HCT116 (cell line): ENCODE measurements around the gene ENKD1. TPM values are rescaled to one million over a fixed set of nuclear protein-coding genes. Genes with fewer than 3 reads are reported as not detected.

Source experiments
- ATAC-seq: fragments of 200-7000 bp; cut with Tn5 transposase; 2 replicates; pipeline ENCODE4 v1.9.1; 2020; ENCODE audit warnings: mild to moderate bottlenecking, moderate library complexity
- BruUV-seq: library from RNA; stranded (reverse); fragments of 400-500 nt; replicated peaks from 2 replicates; lab custom pipeline; 2021; lab: Mats Ljungman, UMichigan
- CTCF ChIA-PET: fragments of 300-600 bp; sonication (Branson Sonifier 250); formaldehyde crosslinking; loops from one replicate; lab custom pipeline; 2021; ENCODE audit warnings: antibody characterized with exemption; lab: Charles Lee
- POLR2A ChIA-PET: fragments of 300-600, 350-600 bp; sonication (Branson Sonifier 250); formaldehyde crosslinking; loops from one replicate; lab custom pipeline; 2021; ENCODE audit warnings: antibody characterized with exemption; lab: Charles Lee
- RAD21 ChIA-PET, 2 experiments: fragments of 300-600 bp; sonication (Branson Sonifier 250); formaldehyde crosslinking; loops; one replicate each; lab custom pipeline; 2023; ENCODE audit warnings: low total read pairs in 2 of 2; ENCODE audit not compliant: uncharacterized antibody in 2 of 2, unreplicated experiment in 2 of 2, low non-redundant PET in 1 of 2; lab: Charles Lee
- DNase-seq: peaks from one replicate; pipeline ENCODE4 v3.0.0-alpha.2; 2010; ENCODE audit warnings: low read depth, low spot score
- H2AFZ ChIP-seq: fragments of 200-600 bp; shearing (Covaris generic), sonication (generic); 2 replicates; pipeline ENCODE4 v1.6.1; 2017; ENCODE audit warnings: low read depth, mixed run types, mixed read lengths, antibody characterized with exemption, low read length; ENCODE audit not compliant: poor library complexity, severe bottlenecking
- H3K27ac ChIP-seq: 2 replicates; pipeline ENCODE4 v1.5.1; 2012; ENCODE audit warnings: low read depth, low read length
- H3K27me3 ChIP-seq: fragments of 200-600 bp; sonication (generic); 2 replicates; pipeline ENCODE4 v1.6.1; 2016; ENCODE audit warnings: mixed run types, low read length, mixed read lengths; ENCODE audit not compliant: insufficient read depth
- H3K36me3 ChIP-seq, 2 experiments: fragments of 200-500 bp in 1 of 2; fragments of 200-600 bp in 1 of 2; sonication (Bioruptor generic) in 1 of 2; sonication (generic) in 1 of 2; 2 replicates each; pipeline versions ENCODE4 v1.5.1 to v1.6.1; 2014 to 2016; ENCODE audit warnings: low read length in 2 of 2, inconsistent platforms in 1 of 2, mixed read lengths in 1 of 2, mixed run types in 1 of 2; ENCODE audit not compliant: insufficient read depth in 2 of 2, control insufficient read depth in 1 of 2
- H3K4me1 ChIP-seq, 2 experiments: fragments of 200-600 bp in 1 of 2; sonication (generic) in 1 of 2; 2 replicates each; pipeline versions ENCODE4 v1.5.1 to v1.6.1; 2012 to 2017; ENCODE audit warnings: low read length in 2 of 2, inconsistent platforms in 1 of 2, mild to moderate bottlenecking in 1 of 2, mixed read lengths in 1 of 2, mixed run types in 1 of 2, moderate library complexity in 1 of 2; ENCODE audit not compliant: insufficient read depth in 2 of 2, control insufficient read depth in 1 of 2
- H3K4me2 ChIP-seq: fragments of 200-600 bp; sonication (generic); 2 replicates; pipeline ENCODE4 v1.6.1; 2017; ENCODE audit warnings: mixed run types, low read length, mixed read lengths
- H3K4me3 ChIP-seq, 2 experiments: fragments of 200-600 bp in 1 of 2; sonication (generic) in 1 of 2; replicated peaks in 1 of 2; 2 replicates each; pipeline ENCODE4 v1.5.1; 2011 to 2016; ENCODE audit warnings: low read length in 2 of 2, control low read depth in 1 of 2, low read depth in 1 of 2, mild to moderate bottlenecking in 1 of 2, mixed read lengths in 1 of 2, mixed run types in 1 of 2
- H3K79me2 ChIP-seq: fragments of 200-600 bp; sonication (generic); 2 replicates; pipeline ENCODE4 v1.6.1; 2017; ENCODE audit warnings: mild to moderate bottlenecking, mixed run types, low read length, moderate library complexity, mixed read lengths; ENCODE audit not compliant: insufficient read depth
- H3K9ac ChIP-seq: fragments of 200-600 bp; sonication (generic); 2 replicates; pipeline ENCODE4 v1.6.1; 2016; ENCODE audit warnings: low read length, mixed read lengths
- H3K9me2 ChIP-seq: fragments of 200-600 bp; sonication (generic), shearing (Covaris generic); 2 replicates; pipeline ENCODE4 v1.6.1; 2017; ENCODE audit warnings: mixed run types, mild to moderate bottlenecking, moderate library complexity; ENCODE audit not compliant: insufficient read depth
- H3K9me3 ChIP-seq, 2 experiments: fragments of 200-500 bp in 1 of 2; fragments of 200-600 bp in 1 of 2; sonication (Bioruptor generic) in 1 of 2; sonication (generic) in 1 of 2; 2 replicates each; pipeline ENCODE4 v1.6.1; 2014 to 2017; ENCODE audit warnings: low read length in 2 of 2, mixed read lengths in 2 of 2, inconsistent platforms in 1 of 2, low read depth in 1 of 2, mild to moderate bottlenecking in 1 of 2, mixed run types in 1 of 2, moderate library complexity in 1 of 2; ENCODE audit not compliant: control insufficient read depth in 1 of 2, insufficient read depth in 1 of 2
- H4K20me1 ChIP-seq: fragments of 200-600 bp; sonication (generic), shearing (Covaris generic); 2 replicates; pipeline ENCODE4 v1.6.1; 2017; ENCODE audit warnings: mixed run types, mild to moderate bottlenecking, moderate library complexity; ENCODE audit not compliant: insufficient read depth
- CBX3 ChIP-seq: IDR thresholded peaks from 2 replicates; pipeline ENCODE4 v1.6.1; 2012; ENCODE audit warnings: low read depth
- CEBPB ChIP-seq: IDR thresholded peaks from 2 replicates; pipeline ENCODE4 v1.6.1; 2012; ENCODE audit warnings: low read depth
- EGR1 ChIP-seq: IDR thresholded peaks from 2 replicates; pipeline ENCODE4 v1.6.1; 2012; ENCODE audit warnings: low read depth
- ELF1 ChIP-seq: IDR thresholded peaks from 2 replicates; pipeline ENCODE4 v1.6.1; 2012; ENCODE audit warnings: low read depth, borderline replicate concordance
- EZH2 ChIP-seq: fragments of 200-600 bp; sonication (generic); IDR thresholded peaks from 2 replicates; pipeline ENCODE4 v1.6.1; 2017; ENCODE audit warnings: antibody characterized with exemption, mixed run types
- EZH2phosphoT487 ChIP-seq: fragments of 200-600 bp; IDR thresholded peaks from 2 replicates; pipeline ENCODE4 v1.6.1; 2018; ENCODE audit warnings: antibody characterized with exemption, borderline replicate concordance
- FOSL1 ChIP-seq: IDR thresholded peaks from 2 replicates; pipeline ENCODE4 v1.6.1; 2012; ENCODE audit warnings: low read depth
- POLR2A ChIP-seq: IDR thresholded peaks from 2 replicates; pipeline ENCODE4 v1.7.0; 2011; ENCODE audit warnings: borderline replicate concordance; ENCODE audit not compliant: insufficient read depth, insufficient read length; ENCODE audit errors: extremely low read depth
- POLR2AphosphoS5 ChIP-seq: IDR thresholded peaks from 2 replicates; pipeline ENCODE4 v1.6.1; 2011; ENCODE audit warnings: mild to moderate bottlenecking, low read depth, low read length, moderate library complexity
- RAD21 ChIP-seq: IDR thresholded peaks from 2 replicates; pipeline ENCODE4 v1.6.1; 2012; ENCODE audit warnings: low read depth, mild to moderate bottlenecking
- ZNF274 ChIP-seq: fragments of 200-500 bp; sonication (Bioruptor generic); IDR thresholded peaks from 2 replicates; pipeline ENCODE4 v1.6.1; 2014; ENCODE audit warnings: mild to moderate bottlenecking, low read depth, low read length, inconsistent platforms
- intact Hi-C: fragments of 100-400 bp; cut with micrococcal nuclease; formaldehyde crosslinking; loops from 2 replicates; pipeline ENCODE4 v1.10.0; 2022
- total RNA-seq: library from RNA; stranded (reverse); gene quantifications from one replicate; pipeline ENCODE4 v1.2.1, GENCODE V29; 2021; ENCODE audit not compliant: unreplicated experiment
- TF ChIP-seq, protein P1 (sequence below), 3 experiments: fragments of 200-600 bp in 1 of 3; sonication (generic) in 1 of 3; IDR thresholded peaks in 2 of 3; conservative IDR thresholded peaks in 1 of 3; 2 replicates each; pipeline ENCODE4 v1.5.1; 2012 to 2017; ENCODE audit warnings: low read depth in 2 of 3, low read length in 2 of 3, antibody characterized with exemption in 1 of 3, borderline replicate concordance in 1 of 3, control low read depth in 1 of 3, mild to moderate bottlenecking in 1 of 3, mixed read lengths in 1 of 3, mixed run types in 1 of 3, moderate library complexity in 1 of 3; ENCODE audit not compliant: insufficient read depth in 1 of 3
- TF ChIP-seq, protein P2 (sequence below): IDR thresholded peaks from 2 replicates; pipeline ENCODE4 v1.6.1; 2012; ENCODE audit warnings: low read depth

Gene ENKD1
- total RNA-seq, 1 experiment from 2014 or later: 16.8 TPM

DNA sequence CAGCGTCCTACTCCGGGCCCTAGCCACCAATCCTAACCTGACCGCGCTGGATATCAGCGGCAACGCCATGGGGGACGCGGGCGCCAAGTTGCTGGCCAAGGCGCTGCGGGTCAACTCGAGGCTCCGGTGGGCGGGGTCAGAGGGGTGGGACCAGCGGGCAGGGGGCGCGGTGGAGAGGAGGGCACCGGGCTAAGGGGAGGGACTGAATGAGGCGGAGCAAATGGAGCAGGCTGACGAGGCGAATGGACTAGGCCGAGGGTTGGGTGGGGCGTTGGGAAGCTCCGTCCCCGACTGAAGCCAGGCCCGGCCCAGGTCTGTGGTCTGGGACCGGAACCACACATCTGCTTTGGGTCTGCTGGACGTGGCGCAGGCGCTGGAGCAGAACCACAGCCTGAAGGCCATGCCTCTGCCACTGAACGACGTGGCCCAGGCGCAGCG lies 17.0 kb downstream of the ENKD1 start (continued):
- TF ChIP-seq, protein P1, sequence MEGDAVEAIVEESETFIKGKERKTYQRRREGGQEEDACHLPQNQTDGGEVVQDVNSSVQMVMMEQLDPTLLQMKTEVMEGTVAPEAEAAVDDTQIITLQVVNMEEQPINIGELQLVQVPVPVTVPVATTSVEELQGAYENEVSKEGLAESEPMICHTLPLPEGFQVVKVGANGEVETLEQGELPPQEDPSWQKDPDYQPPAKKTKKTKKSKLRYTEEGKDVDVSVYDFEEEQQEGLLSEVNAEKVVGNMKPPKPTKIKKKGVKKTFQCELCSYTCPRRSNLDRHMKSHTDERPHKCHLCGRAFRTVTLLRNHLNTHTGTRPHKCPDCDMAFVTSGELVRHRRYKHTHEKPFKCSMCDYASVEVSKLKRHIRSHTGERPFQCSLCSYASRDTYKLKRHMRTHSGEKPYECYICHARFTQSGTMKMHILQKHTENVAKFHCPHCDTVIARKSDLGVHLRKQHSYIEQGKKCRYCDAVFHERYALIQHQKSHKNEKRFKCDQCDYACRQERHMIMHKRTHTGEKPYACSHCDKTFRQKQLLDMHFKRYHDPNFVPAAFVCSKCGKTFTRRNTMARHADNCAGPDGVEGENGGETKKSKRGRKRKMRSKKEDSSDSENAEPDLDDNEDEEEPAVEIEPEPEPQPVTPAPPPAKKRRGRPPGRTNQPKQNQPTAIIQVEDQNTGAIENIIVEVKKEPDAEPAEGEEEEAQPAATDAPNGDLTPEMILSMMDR (IDR thresholded peaks at IDR 0.05 in 2 of 3, conservative IDR thresholded peaks at IDR 0.05 in 1 of 3; ENCODE audit: borderline replicate concordance in 1 of 3, insufficient read depth in 1 of 3, low read depth in 2 of 3, low read length in 2 of 3): no peak

DNA sequence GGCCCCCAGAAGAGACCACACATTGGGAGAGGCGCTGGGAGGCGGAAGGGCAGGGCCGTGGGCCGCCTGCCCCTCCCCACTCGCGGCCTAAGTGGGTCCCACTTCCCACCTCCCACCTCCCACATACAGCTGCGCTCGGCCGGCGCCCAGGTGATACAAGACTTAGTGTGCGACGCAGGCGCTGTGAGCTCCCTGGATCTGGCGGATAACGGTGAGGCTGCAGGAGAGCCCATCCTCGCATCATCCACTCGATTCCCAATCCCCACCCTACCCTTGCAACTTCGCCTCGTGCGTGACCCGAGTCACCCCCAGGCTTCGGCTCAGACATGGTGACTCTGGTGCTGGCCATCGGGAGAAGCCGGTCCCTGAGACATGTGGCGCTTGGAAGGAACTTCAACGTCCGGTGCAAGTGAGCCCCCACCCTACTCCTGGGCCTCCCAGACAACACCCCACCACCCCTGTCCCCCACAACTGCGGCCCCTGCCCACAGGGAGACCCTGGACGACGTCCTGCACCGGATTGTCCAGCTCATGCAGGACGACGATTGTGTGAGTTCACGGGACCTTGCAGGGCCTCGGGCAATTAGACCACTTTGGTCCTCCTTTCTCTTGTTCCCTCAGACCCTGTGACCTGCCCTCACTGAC lies 17.7 kb downstream of the ENKD1 start:
- Histone ChIP-seq H3K4me2 (no peak overlapping the region), H3K4me1 (peaks cover 0 to 11% of the 10 kb centered on the region in 2 experiments; a peak in 1 of 4 replicates), H3K9ac (no peak overlapping the region), H3K36me3 (no peaks in the 10 kb centered on the region), H4K20me1 (no peaks in the 10 kb centered on the region), H3K79me2 (peaks cover 2% of the 10 kb centered on the region; the same call in 1 of the 2 replicates), H3K27ac (no peak overlapping the region), H3K9me3 (no peaks in the 10 kb centered on the region), H3K4me3 (no peak overlapping the region), H3K9me2 (no peaks in the 10 kb centered on the region), H2AFZ (no peak overlapping the region), H3K27me3 (no peaks in the 10 kb centered on the region)
- POLR2A ChIA-PET: no interaction called here
- BruUV-seq: no TSS peak
- RAD21 ChIA-PET: no interaction called here
- TF ChIP-seq RAD21 (no peak), EGR1 (no peak), CBX3 (no peak), FOSL1 (no peak), CEBPB (no peak), ELF1 (no peak), EZH2phosphoT487 (no peak), POLR2AphosphoS5 (no peak), POLR2A (no peak), EZH2 (no peak), ZNF274 (no peak)
- TF ChIP-seq, protein P2, sequence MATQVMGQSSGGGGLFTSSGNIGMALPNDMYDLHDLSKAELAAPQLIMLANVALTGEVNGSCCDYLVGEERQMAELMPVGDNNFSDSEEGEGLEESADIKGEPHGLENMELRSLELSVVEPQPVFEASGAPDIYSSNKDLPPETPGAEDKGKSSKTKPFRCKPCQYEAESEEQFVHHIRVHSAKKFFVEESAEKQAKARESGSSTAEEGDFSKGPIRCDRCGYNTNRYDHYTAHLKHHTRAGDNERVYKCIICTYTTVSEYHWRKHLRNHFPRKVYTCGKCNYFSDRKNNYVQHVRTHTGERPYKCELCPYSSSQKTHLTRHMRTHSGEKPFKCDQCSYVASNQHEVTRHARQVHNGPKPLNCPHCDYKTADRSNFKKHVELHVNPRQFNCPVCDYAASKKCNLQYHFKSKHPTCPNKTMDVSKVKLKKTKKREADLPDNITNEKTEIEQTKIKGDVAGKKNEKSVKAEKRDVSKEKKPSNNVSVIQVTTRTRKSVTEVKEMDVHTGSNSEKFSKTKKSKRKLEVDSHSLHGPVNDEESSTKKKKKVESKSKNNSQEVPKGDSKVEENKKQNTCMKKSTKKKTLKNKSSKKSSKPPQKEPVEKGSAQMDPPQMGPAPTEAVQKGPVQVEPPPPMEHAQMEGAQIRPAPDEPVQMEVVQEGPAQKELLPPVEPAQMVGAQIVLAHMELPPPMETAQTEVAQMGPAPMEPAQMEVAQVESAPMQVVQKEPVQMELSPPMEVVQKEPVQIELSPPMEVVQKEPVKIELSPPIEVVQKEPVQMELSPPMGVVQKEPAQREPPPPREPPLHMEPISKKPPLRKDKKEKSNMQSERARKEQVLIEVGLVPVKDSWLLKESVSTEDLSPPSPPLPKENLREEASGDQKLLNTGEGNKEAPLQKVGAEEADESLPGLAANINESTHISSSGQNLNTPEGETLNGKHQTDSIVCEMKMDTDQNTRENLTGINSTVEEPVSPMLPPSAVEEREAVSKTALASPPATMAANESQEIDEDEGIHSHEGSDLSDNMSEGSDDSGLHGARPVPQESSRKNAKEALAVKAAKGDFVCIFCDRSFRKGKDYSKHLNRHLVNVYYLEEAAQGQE: no peak
- no peak for ATAC-seq
- DNase-seq: no peak
- intact Hi-C loops: no loop called here
- CTCF ChIA-PET: no interaction called here
